Neuronal stem cell (in vitro differentiated cells): ENCODE results near the gene ANKAR.

Experiments used
- DNase-seq: peaks from one replicate; pipeline ENCODE4 v3.0.0-alpha.2; 2013; ENCODE audit warnings: low spot score
- H2AFZ ChIP-seq: one replicate; pipeline ENCODE4 v1.6.1; 2013; ENCODE audit warnings: mild to moderate bottlenecking, low read length, inconsistent platforms
- H2AK5ac ChIP-seq: 2 replicates; pipeline ENCODE4 v1.6.1; 2013; ENCODE audit warnings: low read depth, mild to moderate bottlenecking, inconsistent platforms, low read length, moderate library complexity, mixed read lengths
- H2BK120ac ChIP-seq: 2 replicates; pipeline ENCODE4 v1.6.1; 2013; ENCODE audit warnings: low read depth, mild to moderate bottlenecking, inconsistent platforms, low read length, moderate library complexity, mixed read lengths
- H2BK12ac ChIP-seq: one replicate; pipeline ENCODE4 v1.6.1; 2013; ENCODE audit warnings: low read length, inconsistent platforms
- H2BK15ac ChIP-seq: 2 replicates; pipeline ENCODE4 v1.6.1; 2013; ENCODE audit warnings: mild to moderate bottlenecking, low read length, inconsistent platforms, mixed read lengths
- H2BK5ac ChIP-seq: one replicate; pipeline ENCODE4 v1.6.1; 2013; ENCODE audit warnings: inconsistent platforms, mild to moderate bottlenecking, low read length, moderate library complexity
- H3K14ac ChIP-seq: one replicate; pipeline ENCODE4 v1.6.1; 2013; ENCODE audit warnings: low read length, inconsistent platforms
- H3K18ac ChIP-seq: 2 replicates; pipeline ENCODE4 v1.6.1; 2013; ENCODE audit warnings: low read length, inconsistent platforms
- H3K23ac ChIP-seq: 2 replicates; pipeline ENCODE4 v1.6.1; 2013; ENCODE audit warnings: low read depth, mild to moderate bottlenecking, mixed read lengths, low read length, inconsistent platforms; ENCODE audit not compliant: poor library complexity
- H3K27ac ChIP-seq: replicated peaks from 3 replicates; pipeline ENCODE4 v1.5.1; 2013; ENCODE audit warnings: low read length, inconsistent platforms
- H3K27me3 ChIP-seq, 3 experiments: 2 replicates each; pipeline ENCODE4 v1.6.1; 2013; ENCODE audit warnings: low read length in 3 of 3, mild to moderate bottlenecking in 2 of 3, inconsistent platforms in 1 of 3, low read depth in 1 of 3, mixed read lengths in 1 of 3, moderate library complexity in 1 of 3; ENCODE audit not compliant: control insufficient read depth in 3 of 3, insufficient read depth in 3 of 3
- H3K36me3 ChIP-seq, 2 donors: replicated peaks in 1 of 2; 2 replicates each; pipeline ENCODE4 v1.6.1; 2013; ENCODE audit warnings: low read length in 2 of 2; ENCODE audit not compliant: control insufficient read depth in 2 of 2, insufficient read depth in 2 of 2
- H3K4ac ChIP-seq: 2 replicates; pipeline ENCODE4 v1.6.1; 2013; ENCODE audit warnings: inconsistent platforms, mild to moderate bottlenecking, low read length, moderate library complexity
- H3K4me1 ChIP-seq, 2 donors: 1 replicate in 1 of 2; 2 replicates in 1 of 2; pipeline ENCODE4 v1.6.1; 2013; ENCODE audit warnings: low read length in 2 of 2, low read depth in 1 of 2; ENCODE audit not compliant: control insufficient read depth in 2 of 2, insufficient read depth in 1 of 2
- H3K4me2 ChIP-seq: one replicate; pipeline ENCODE4 v1.6.1; 2013; ENCODE audit warnings: mild to moderate bottlenecking, low read length, inconsistent platforms; ENCODE audit not compliant: insufficient read depth, poor library complexity, severe bottlenecking
- H3K4me3 ChIP-seq, 2 donors: 2 replicates each; pipeline ENCODE4 v1.5.1; 2013; ENCODE audit warnings: low read length in 2 of 2, mild to moderate bottlenecking in 2 of 2, inconsistent platforms in 1 of 2, moderate library complexity in 1 of 2
- H3K79me1 ChIP-seq: one replicate; pipeline ENCODE4 v1.6.1; 2013; ENCODE audit warnings: low read depth, mild to moderate bottlenecking, inconsistent platforms, low read length, moderate library complexity
- H3K9ac ChIP-seq: one replicate; pipeline ENCODE4 v1.6.1; 2013; ENCODE audit warnings: mild to moderate bottlenecking, low read depth, low read length, inconsistent platforms; ENCODE audit not compliant: poor library complexity
- H3K9me3 ChIP-seq, 2 donors: replicated peaks in 1 of 2; 2 replicates each; pipeline versions ENCODE3 to v1.6.1; 2013; ENCODE audit warnings: low read length in 2 of 2, mild to moderate bottlenecking in 2 of 2, inconsistent platforms in 1 of 2, low read depth in 1 of 2, mixed read lengths in 1 of 2, moderate library complexity in 1 of 2; ENCODE audit not compliant: control insufficient read depth in 2 of 2, insufficient read depth in 1 of 2
- H4K8ac ChIP-seq: one replicate; pipeline ENCODE4 v1.6.1; 2013; ENCODE audit warnings: low read depth, mild to moderate bottlenecking, inconsistent platforms, low read length, moderate library complexity
- H4K91ac ChIP-seq: one replicate; pipeline ENCODE4 v1.6.1; 2013; ENCODE audit warnings: low read length, low read depth, mild to moderate bottlenecking, inconsistent platforms; ENCODE audit not compliant: poor library complexity
- WGBS, 2 donors: extraction: QIAGEN DNeasy Blood & Tissue Kit; methylation state at CpG; one replicate each; pipeline ENCODE4 v1.1.7; 2013; ENCODE audit warnings: missing lambda C conversion rate in 2 of 2, mixed read lengths in 1 of 2; ENCODE audit not compliant: insufficient read length in 2 of 2, insufficient replicate concordance in 1 of 2; ENCODE audit errors: extremely low coverage in 2 of 2; 5-methylcytosine and 5-hydroxymethylcytosine counted together

Gene ANKAR

GRCh38 chr2:189676471-189676870 is 2.0 kb downstream of the ANKAR start:
- Histone ChIP-seq H3K23ac (no peak overlapping the region), H4K8ac (no peak overlapping the region), H2BK15ac (no peak overlapping the region), H3K27me3 (no peaks in the 10 kb centered on the region), H3K4me2 (no peak overlapping the region), H4K91ac (no peak overlapping the region), H3K9ac (no peak overlapping the region), H3K9me3 (peaks cover 0 to 9% of the 10 kb centered on the region in 2 donors), H3K14ac (no peak overlapping the region), H3K27ac (no peak overlapping the region), H2BK5ac (no peak overlapping the region), H3K4me1 (peaks cover 0 to 4% of the 10 kb centered on the region in 2 donors), H3K4ac (no peak overlapping the region), H3K79me1 (no peaks in the 10 kb centered on the region), H2BK12ac (no peak overlapping the region), H2BK120ac (no peak overlapping the region), H3K4me3 (no peak overlapping the region), H3K18ac (no peak overlapping the region), H2AK5ac (no peak overlapping the region), H2AFZ (no peak overlapping the region), H3K36me3 (peaks cover 5 to 57% of the 10 kb centered on the region in 2 donors)
- no CpG with 5 or more reads among the region's 4 CpGs for whole genome bisulfite sequencing, 2 donors
- no peak for DNase-seq

- no peak overlapping the region for H4K91ac ChIP-seq
Measured at GRCh38 chr2:189679226-189679625, 4.8 kb downstream of the ANKAR start.

DNA sequence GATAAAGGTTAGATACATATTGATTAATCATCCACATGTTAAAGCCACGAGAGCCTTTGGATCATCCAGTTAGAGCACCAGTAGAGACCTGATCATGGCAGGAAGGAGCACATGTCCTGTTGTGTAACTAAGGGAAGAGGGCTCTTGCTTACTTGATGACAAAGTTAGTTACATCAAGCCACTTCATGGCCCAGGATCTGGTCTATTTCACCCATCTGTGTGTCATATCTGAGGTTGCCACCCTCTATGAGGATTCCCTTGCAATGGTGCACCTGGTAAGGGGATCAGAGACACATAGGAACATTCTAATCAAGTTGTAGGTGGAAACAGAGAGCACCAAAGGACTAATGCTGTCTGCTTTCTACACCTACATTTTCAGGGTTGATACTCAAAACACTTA is 6.7 kb downstream of the ANKAR start:
- H3K9me3 ChIP-seq, result peaks cover 4 to 9% of the 10 kb centered on the region in 2 donors
- H3K27ac ChIP-seq, result no peak overlapping the region
- no peak overlapping the region for H2AFZ ChIP-seq
- no peak overlapping the region for H4K91ac ChIP-seq
- no peaks in the 10 kb centered on the region for H3K27me3 ChIP-seq
- H3K4me1 ChIP-seq, result no peaks in the 10 kb centered on the region
- H3K23ac ChIP-seq, result no peak overlapping the region
- no peak overlapping the region for H4K8ac ChIP-seq
- no peak overlapping the region for H2BK12ac ChIP-seq
- peaks cover 0 to 13% of the 10 kb centered on the region in 2 donors for H3K36me3 ChIP-seq
- no peak overlapping the region for H2AK5ac ChIP-seq
- H2BK5ac ChIP-seq, result no peak overlapping the region
- no peak overlapping the region for H3K4me2 ChIP-seq
- DNase-seq, result no peak
- H2BK120ac ChIP-seq, result no peak overlapping the region
- no peak overlapping the region for H2BK15ac ChIP-seq
- H3K4me3 ChIP-seq, result no peak overlapping the region
- no peak overlapping the region for H3K9ac ChIP-seq
- no peak overlapping the region for H3K18ac ChIP-seq
- H3K79me1 ChIP-seq, result no peaks in the 10 kb centered on the region
- WGBS, 2 donors, result no CpG with 5 or more reads among the region's 1 CpG
- H3K4ac ChIP-seq, result no peak overlapping the region
- no peak overlapping the region for H3K14ac ChIP-seq

More at GRCh38 chr2:189679226-189679625, 4.8 kb downstream of the ANKAR start:
- peaks cover 0 to 2% of the 10 kb centered on the region in 2 donors for H3K4me1 ChIP-seq
- no peak overlapping the region for H3K4me3 ChIP-seq
- no peak overlapping the region for H2AK5ac ChIP-seq
- no peak overlapping the region for H2BK5ac ChIP-seq
- H2BK120ac ChIP-seq, result no peak overlapping the region
- H3K4me2 ChIP-seq, result no peak overlapping the region
- H3K27ac ChIP-seq, result no peak overlapping the region
- H3K4ac ChIP-seq, result no peak overlapping the region
- H3K36me3 ChIP-seq, result peaks cover 0 to 29% of the 10 kb centered on the region in 2 donors
- H2BK12ac ChIP-seq, result no peak overlapping the region
- no peak overlapping the region for H2AFZ ChIP-seq
- H3K79me1 ChIP-seq, result no peaks in the 10 kb centered on the region
- no peak for DNase-seq
- H3K27me3 ChIP-seq, result no peaks in the 10 kb centered on the region
- H3K18ac ChIP-seq, result no peak overlapping the region
- H3K9ac ChIP-seq, result no peak overlapping the region
- H3K14ac ChIP-seq, result no peak overlapping the region
- H4K8ac ChIP-seq, result no peak overlapping the region
- no peak overlapping the region for H2BK15ac ChIP-seq
- H3K9me3 ChIP-seq, result peaks cover 4 to 9% of the 10 kb centered on the region in 2 donors
- H3K23ac ChIP-seq, result no peak overlapping the region

- H3K18ac ChIP-seq, result no peak overlapping the region
- H2BK15ac ChIP-seq, result no peak overlapping the region
- no peak overlapping the region for H4K8ac ChIP-seq
- H3K27ac ChIP-seq, result no peak overlapping the region
- H4K91ac ChIP-seq, result no peak overlapping the region
- no peak overlapping the region for H2AK5ac ChIP-seq
- no peak overlapping the region for H2BK12ac ChIP-seq
- H3K4ac ChIP-seq, result no peak overlapping the region
- no peak overlapping the region for H2BK5ac ChIP-seq
- no peak overlapping the region for H2AFZ ChIP-seq
- H3K9me3 ChIP-seq, result peaks cover 4 to 9% of the 10 kb centered on the region in 2 donors
- H3K4me2 ChIP-seq, result no peak overlapping the region
- H3K79me1 ChIP-seq, result no peaks in the 10 kb centered on the region
- H3K36me3 ChIP-seq, result peaks cover 0 to 8% of the 10 kb centered on the region in 2 donors
- no peaks in the 10 kb centered on the region for H3K4me1 ChIP-seq
- no peak overlapping the region for H3K9ac ChIP-seq
- no peak overlapping the region for H2BK120ac ChIP-seq
- no peaks in the 10 kb centered on the region for H3K27me3 ChIP-seq
- no peak overlapping the region for H3K14ac ChIP-seq
- H3K4me3 ChIP-seq, result no peak overlapping the region
- DNase-seq, result no peak
- H3K23ac ChIP-seq, result no peak overlapping the region
Measured at GRCh38 chr2:189681903-189682302, 7.4 kb downstream of the ANKAR start.
